PC-3 (cell line): Measurements from ENCODE around the gene KAZN.

Experiments
- CTCF ChIP-seq: fragments of 300-600 bp; sonication (generic); conservative IDR thresholded peaks from 2 replicates; pipeline ENCODE4 v1.5.1; 2017; ENCODE audit warnings: antibody characterized with exemption, low read depth, mild to moderate bottlenecking, low read length
- EZH2 ChIP-seq: fragments of 300-600 bp; sonication (generic); IDR thresholded peaks from one replicate; pipeline ENCODE4 v1.6.1; 2017; ENCODE audit warnings: antibody characterized with exemption, mild to moderate bottlenecking, low read length; ENCODE audit not compliant: unreplicated experiment
- EZH2phosphoT487 ChIP-seq: fragments of 300-600 bp; sonication (generic); IDR thresholded peaks from 2 replicates; pipeline ENCODE4 v1.6.1; 2018; ENCODE audit warnings: mild to moderate bottlenecking, antibody characterized with exemption, low read length, borderline replicate concordance

GRCh38 chr1:15035236-15035635 lies 436.8 kb downstream of the KAZN start:
- TF ChIP-seq CTCF (no peak), EZH2phosphoT487 (no peak), EZH2 (no peak)
